ENCODE measurements around the gene AFG1L. TPM values are rescaled to one million over a fixed set of nuclear protein-coding genes. Genes with fewer than 3 reads are reported as not detected.

The AFG1L gene
- total RNA-seq, 1 experiment from 2014 or later: 4.9 TPM

DNA sequence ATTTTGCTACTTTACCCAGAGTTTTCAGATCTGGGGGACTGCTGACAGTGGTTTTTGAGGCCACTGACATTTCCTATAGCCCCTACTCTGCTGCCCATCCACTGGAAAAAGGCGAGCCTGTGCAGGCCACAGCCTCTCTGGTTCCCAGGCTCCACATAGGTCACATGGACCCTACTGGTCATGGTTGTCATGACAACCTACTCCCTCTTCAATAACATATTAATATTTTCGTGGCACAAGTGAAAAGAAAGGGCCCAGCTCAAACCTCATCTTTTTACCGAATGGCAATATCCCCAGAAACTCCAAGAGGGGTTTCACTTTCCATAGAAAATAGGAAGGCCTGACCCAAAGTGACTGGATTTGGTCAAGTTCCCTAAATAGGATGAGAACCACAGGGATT, 254.9 kb downstream of the AFG1L start:
- no peak overlapping the region for H3K27ac ChIP-seq (ENCODE audit: low read depth, low read length)
- RAD21 ChIA-PET (ENCODE audit: low non-redundant PET in 1 of 2, low total read pairs in 2 of 2, uncharacterized antibody in 2 of 2, unreplicated experiment in 2 of 2): no interaction called here
- no peaks in the 10 kb centered on the region for H3K4me1 ChIP-seq (ENCODE audit: control insufficient read depth in 1 of 2, insufficient read depth in 2 of 2, low read length in 2 of 2)
- no peak for TF ChIP-seq POLR2A (IDR thresholded peaks at IDR 0.05; ENCODE audit: borderline replicate concordance, extremely low read depth, insufficient read depth, insufficient read length)
- TF ChIP-seq, protein P1, sequence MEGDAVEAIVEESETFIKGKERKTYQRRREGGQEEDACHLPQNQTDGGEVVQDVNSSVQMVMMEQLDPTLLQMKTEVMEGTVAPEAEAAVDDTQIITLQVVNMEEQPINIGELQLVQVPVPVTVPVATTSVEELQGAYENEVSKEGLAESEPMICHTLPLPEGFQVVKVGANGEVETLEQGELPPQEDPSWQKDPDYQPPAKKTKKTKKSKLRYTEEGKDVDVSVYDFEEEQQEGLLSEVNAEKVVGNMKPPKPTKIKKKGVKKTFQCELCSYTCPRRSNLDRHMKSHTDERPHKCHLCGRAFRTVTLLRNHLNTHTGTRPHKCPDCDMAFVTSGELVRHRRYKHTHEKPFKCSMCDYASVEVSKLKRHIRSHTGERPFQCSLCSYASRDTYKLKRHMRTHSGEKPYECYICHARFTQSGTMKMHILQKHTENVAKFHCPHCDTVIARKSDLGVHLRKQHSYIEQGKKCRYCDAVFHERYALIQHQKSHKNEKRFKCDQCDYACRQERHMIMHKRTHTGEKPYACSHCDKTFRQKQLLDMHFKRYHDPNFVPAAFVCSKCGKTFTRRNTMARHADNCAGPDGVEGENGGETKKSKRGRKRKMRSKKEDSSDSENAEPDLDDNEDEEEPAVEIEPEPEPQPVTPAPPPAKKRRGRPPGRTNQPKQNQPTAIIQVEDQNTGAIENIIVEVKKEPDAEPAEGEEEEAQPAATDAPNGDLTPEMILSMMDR (IDR thresholded peaks at IDR 0.05 in 2 of 3, conservative IDR thresholded peaks at IDR 0.05 in 1 of 3; ENCODE audit: borderline replicate concordance in 1 of 3, insufficient read depth in 1 of 3, low read depth in 2 of 3, low read length in 2 of 3): no peak
- TF ChIP-seq, protein P2, sequence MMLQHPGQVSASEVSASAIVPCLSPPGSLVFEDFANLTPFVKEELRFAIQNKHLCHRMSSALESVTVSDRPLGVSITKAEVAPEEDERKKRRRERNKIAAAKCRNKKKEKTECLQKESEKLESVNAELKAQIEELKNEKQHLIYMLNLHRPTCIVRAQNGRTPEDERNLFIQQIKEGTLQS (IDR thresholded peaks at IDR 0.05): no peak
- TF ChIP-seq YY1 (IDR thresholded peaks at IDR 0.05; ENCODE audit: extremely low read depth, insufficient replicate concordance, low read depth, low read length): no peak
- no peak for TF ChIP-seq SP1 (IDR thresholded peaks at IDR 0.05; ENCODE audit: low read depth)
- TF ChIP-seq EZH2phosphoT487 (IDR thresholded peaks at IDR 0.05; ENCODE audit: borderline replicate concordance): no peak
- TF ChIP-seq, protein P3, sequence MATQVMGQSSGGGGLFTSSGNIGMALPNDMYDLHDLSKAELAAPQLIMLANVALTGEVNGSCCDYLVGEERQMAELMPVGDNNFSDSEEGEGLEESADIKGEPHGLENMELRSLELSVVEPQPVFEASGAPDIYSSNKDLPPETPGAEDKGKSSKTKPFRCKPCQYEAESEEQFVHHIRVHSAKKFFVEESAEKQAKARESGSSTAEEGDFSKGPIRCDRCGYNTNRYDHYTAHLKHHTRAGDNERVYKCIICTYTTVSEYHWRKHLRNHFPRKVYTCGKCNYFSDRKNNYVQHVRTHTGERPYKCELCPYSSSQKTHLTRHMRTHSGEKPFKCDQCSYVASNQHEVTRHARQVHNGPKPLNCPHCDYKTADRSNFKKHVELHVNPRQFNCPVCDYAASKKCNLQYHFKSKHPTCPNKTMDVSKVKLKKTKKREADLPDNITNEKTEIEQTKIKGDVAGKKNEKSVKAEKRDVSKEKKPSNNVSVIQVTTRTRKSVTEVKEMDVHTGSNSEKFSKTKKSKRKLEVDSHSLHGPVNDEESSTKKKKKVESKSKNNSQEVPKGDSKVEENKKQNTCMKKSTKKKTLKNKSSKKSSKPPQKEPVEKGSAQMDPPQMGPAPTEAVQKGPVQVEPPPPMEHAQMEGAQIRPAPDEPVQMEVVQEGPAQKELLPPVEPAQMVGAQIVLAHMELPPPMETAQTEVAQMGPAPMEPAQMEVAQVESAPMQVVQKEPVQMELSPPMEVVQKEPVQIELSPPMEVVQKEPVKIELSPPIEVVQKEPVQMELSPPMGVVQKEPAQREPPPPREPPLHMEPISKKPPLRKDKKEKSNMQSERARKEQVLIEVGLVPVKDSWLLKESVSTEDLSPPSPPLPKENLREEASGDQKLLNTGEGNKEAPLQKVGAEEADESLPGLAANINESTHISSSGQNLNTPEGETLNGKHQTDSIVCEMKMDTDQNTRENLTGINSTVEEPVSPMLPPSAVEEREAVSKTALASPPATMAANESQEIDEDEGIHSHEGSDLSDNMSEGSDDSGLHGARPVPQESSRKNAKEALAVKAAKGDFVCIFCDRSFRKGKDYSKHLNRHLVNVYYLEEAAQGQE (IDR thresholded peaks at IDR 0.05; ENCODE audit: low read depth): no peak
- no peak for TF ChIP-seq EZH2 (IDR thresholded peaks at IDR 0.05)
- TF ChIP-seq SRF (IDR thresholded peaks at IDR 0.05; ENCODE audit: low read depth): no peak
- CTCF ChIA-PET: no interaction called here
- no peak overlapping the region for H3K4me2 ChIP-seq (ENCODE audit: low read length)
- H3K79me2 ChIP-seq (ENCODE audit: insufficient read depth, low read length): no peaks in the 10 kb centered on the region
- BruUV-seq (replicated peaks): no TSS peak
- no peaks in the 10 kb centered on the region for H3K9me2 ChIP-seq (ENCODE audit: insufficient read depth)
- no peak for DNase-seq (ENCODE audit: low read depth, low spot score)
- no peaks in the 10 kb centered on the region for H3K36me3 ChIP-seq (ENCODE audit: control insufficient read depth in 1 of 2, insufficient read depth in 2 of 2, low read length in 2 of 2)
- H3K4me3 ChIP-seq (replicated peaks in 1 of 2; ENCODE audit: low read depth in 1 of 2, low read length in 2 of 2): no peak overlapping the region
- H2AFZ ChIP-seq (ENCODE audit: low read depth, low read length, poor library complexity, severe bottlenecking): no peak overlapping the region
- no peaks in the 10 kb centered on the region for H3K9me3 ChIP-seq (ENCODE audit: control insufficient read depth in 1 of 2, insufficient read depth in 1 of 2, low read depth in 1 of 2, low read length in 2 of 2)
- no peak for ATAC-seq
- no peak overlapping the region for H3K9ac ChIP-seq (ENCODE audit: low read length)
- no peaks in the 10 kb centered on the region for H4K20me1 ChIP-seq (ENCODE audit: insufficient read depth)
- no peaks in the 10 kb centered on the region for H3K27me3 ChIP-seq (ENCODE audit: insufficient read depth, low read length)
- POLR2A ChIA-PET: no interaction called here
- intact Hi-C loops (cut with micrococcal nuclease): loop anchor here (10.0 kb wide), 1 partner anchor 615 kb away; no protein-coding TSS in a partner anchor

Data from HCT116 (cell line).